ENCODE measurements around the gene CEP83. TPM values are rescaled to one million over a fixed set of nuclear protein-coding genes. Genes with fewer than 3 reads are reported as not detected.
"Not testable (repeated sequence)": the region's sequence is repeated elsewhere in the genome, so short reads cannot be mapped to it uniquely, and the experiment has no call there.

The CEP83 gene
- total RNA-seq, 1 donor from 2014 or later, result 11.3 TPM

DNA sequence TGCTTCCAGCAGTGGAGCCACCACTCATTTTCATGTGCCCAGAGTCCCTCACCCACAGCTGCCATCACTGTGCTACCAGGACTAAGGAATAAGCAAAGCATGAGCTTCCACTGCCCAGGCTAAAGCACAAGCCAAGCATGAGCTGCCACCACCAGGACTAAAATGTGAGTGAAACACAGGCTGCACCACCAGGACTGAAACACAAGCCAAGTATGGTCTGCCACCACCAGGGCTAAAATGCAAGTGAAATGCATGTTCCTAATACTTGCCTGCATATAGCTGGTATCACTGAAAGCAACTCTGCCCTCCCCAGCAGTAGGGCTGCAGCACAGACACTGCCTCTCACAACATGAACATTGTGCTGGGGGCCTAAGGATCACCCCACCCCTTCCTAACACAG is 30.0 kb downstream of the CEP83 start:
- no peak for ATAC-seq

DNA sequence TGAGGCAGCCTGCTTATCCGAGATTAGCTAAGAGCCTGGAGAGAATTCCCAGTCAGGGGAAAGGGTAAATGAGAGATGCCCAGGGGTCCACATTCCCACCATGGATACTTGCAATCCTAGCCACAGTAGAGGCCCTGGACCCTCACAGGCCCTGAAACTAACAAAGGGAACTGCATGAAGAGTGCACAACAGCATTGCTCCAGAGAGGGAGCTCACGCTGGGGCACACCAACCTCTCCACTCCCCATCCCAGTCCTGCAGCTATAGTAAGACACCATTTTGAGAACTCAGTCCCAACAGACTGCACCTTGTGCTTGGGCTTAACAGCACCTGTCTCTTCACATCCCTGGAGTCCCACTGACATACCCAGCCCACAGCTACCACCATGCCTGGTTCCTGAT is 30.5 kb downstream of the CEP83 start:
- ATAC-seq, result no peak

DNA sequence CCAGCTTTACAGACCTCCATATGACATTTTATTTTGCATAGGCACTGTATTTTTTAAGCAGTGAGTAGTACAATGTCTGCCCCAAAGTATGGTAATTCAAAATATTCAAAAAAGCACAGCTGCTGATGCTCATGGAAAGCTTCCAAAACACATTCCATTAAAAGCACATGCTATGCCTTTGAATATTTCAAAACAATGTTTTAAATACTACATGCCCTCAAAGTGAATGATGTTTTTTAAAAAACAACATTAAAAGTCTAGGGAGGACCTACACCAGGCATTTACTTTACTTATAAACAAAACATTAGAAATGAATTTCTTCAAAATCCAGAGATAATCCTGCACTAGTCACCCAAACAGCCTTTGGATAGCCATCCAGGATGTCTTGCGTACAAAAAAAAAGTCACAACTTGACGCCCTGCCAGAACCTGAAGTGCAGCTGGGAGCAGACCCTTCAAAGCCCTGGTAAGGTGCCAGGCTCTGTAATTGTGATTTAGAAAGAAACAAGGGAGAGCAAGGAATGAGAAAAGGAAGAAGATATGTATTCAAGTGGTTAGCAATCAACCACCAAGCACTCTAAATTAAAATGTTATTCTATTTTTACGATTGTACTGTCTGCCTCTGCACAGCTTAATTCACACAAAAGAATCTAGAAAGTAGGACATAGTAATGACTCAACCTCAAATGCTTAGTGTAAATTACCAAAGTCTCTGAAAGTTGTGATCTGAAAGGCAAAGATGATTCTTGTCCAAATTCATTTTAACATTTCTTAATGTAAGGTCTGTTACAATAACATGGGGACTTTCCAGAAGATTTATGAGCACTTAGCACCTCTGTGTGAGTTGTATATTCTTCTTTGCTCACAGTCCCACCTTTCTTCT is 31.9 kb downstream of the CEP83 start:
- ATAC-seq, result no peak

DNA sequence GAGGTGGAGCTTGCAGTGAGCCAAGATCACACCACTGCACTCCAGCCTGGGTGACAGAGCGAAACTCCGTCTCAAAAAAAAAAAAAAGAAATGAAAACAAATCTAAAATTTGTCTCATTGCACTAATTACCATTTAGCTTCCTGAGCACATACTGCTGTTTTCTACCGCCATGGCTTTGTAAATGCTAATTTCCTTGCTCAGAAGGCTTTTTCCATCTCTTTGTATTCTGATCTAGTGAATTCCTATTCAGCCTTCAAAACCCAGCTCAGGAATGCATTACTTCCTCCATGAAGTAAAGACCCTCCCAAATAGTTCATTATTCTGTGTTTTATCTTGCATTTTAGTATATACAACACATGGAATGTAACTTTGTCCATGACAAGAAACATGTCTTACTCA is 33.6 kb downstream of the CEP83 start:
- no peak for ATAC-seq

DNA sequence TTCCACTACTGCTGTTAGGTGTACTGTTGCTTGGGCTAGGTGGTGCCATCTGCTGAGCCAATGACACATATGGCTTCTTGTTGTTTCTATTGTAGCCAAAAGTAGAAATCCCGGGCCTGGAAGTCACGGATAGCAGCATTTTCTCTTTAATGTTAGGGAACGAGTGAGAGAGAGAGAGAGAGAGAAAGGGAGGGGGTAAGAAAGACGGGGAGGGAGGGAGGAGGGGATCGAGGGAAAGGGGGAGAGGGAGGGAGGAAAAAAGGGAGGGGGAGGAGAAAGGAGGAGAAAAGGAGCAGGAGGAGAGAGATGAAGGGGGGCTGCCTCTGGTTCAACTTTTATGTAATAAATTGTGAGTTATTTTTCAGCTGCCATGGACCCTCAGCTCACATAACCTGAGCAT is 34.8 kb downstream of the CEP83 start:
- ATAC-seq, result not testable (repeated sequence)

DNA sequence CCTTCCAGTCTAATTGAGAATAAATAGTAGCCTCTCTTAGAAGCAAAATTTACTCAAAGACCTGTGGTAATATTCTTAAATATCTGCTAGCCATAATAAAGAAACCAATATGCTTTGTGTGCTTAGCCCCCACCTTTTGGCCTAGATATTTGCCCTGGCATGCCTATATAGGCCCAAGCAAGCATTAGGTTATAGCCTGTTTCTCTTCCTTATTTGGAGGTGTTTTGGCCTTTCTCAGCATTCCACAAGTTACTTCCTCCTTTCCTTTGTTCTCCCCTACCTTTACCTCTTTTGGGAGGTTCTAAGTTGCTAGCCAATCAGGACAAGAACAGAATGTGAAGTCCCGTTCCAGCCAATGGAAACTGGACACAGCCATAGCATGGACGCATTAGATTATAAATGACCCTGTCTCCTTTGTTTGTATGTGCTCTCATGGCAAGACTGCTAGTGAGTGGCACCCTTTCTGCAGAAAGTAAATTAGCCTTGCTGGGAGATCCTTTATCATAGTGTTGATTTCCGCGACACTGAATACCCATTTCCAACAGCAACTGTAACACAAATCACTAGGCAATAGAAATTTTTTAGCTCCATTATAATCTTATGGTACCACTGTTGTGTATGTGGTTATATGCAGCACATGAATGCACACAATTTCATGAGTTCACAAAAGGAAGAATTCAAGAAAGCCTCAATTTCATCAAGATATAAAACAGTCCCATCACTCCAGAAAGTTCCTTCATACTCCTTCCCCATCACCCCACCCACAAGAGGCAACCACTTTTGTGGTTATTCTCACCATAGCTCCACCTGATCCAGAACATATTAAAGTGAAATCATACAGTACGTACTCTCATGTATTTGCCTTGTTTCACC is 37.6 kb downstream of the CEP83 start:
- no peak for ATAC-seq

DNA sequence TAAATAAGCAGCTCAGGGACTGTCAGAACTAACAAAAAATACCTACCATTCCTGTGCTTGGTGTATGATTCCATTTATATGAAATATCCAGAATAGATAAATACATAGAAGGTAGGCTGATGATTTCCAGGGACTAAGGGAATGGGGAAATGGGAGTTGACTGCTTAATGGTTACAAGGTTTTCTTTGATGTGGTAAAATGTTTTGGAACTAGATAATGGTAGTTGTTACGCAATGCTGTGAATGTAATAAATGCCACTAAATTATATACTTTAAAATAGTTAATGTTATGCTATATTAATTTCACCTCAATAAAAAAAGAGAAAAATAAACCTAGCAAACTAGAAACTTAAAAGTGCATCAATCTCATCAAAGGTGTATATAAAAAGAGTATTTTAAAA is 41.1 kb downstream of the CEP83 start:
- no peak for ATAC-seq

DNA sequence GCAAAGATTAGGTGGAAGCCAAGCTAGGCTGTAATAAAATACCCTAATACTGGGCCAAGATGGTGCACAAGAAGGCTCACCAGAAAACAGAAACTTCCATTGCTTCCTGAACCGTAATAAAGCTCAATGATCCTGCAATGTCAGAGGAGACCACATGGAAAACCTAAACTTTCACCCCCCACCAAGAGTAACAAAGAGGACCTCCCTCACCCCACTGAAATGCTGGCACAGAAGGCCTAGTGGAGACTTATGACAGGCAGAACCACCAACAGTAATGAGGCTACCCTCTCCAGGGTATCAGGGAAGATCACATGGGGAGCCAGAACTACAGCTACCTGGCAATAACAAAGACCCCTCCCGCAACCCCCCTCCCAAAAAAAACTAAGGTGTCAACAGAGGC is 43.1 kb downstream of the CEP83 start:
- ATAC-seq, result no peak

DNA sequence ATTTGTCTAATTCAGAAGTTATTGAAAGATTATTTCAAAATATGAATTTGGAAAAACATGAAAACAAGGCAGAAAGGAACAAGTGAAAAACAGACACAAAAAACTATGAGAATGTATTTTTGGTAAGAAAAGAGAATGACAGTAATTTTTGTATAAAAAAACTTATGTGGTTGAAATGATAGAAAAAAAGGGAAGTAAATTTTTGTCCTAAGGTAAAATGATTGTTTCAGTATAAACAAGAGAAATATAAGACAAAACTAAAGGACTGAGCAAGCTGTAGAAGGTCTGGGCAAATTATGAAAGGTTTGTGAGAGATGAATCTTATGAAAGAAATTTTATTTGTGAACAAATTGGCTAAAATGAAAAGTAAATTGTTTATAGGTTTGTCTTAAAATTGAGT is 44.6 kb downstream of the CEP83 start:
- ATAC-seq, result no peak

DNA sequence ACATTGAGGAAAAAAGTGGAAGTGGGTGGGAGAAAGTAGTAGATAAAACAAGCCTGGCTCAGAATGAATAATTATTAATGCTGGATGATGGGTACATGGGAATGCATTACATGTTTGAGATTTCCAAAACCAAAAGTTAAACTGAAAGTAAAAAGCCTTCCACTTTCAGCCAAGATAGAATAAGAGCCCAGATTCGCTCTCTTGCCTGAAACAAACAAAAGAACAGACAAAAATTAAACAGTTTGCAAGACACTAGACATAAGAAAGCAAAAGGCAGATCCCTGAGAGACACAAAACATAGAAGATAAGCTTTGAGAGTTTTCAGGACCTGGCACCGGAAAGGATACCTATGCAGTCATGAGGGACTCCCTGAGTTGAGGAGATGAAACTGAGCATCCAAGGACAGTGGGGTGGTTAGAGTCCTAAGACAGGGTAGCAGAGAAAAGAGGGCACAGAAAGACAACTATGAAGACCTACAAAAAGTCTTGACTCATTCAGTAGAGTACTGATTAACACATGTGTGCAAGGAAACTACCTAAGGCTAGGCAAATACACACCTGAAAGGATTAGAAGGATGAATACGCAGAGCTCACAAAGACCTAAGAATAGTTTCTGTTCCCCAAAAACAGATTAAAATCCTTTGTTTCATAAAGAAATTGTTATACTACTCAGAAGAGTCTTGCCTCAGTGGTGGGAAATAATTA is 54.1 kb downstream of the CEP83 start:
- ATAC-seq, result no peak

DNA sequence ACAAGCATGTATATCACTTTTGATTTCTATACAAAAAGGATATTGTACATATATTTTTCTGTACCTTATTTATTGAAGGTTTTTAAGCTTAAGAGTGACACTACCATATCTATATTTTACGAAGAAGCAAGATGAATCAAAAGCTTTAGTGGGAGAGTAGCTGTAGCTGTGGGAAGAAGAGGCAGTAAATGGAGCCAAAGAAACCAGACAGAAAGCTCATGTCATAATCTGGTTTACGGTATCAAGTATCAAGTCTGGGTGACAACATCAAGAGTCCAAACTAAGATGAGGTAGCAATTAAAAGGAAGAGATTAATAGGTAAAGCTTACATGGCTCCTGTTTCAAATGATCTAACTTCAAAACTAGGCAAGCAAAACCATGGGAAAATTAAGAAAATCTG is 54.8 kb downstream of the CEP83 start:
- ATAC-seq, result no peak

DNA sequence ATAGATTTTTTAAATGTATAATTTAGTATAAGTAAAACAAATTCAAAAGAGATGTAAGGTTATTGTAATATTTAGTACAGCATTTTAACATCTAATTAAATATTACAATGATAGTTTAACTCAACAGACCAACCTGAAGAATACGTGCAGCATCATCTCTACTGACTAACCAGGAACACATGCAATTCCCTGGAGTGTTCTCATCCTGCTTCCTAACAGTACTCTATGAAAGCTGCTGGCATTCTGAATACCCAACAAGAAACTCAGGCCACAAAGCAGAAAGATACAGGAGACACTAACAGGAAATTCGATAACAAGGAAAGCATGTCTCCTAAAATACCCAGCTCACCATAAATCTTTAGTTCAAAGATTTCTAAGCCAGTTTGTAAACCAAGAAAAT is 58.3 kb downstream of the CEP83 start:
- no peak for ATAC-seq

DNA sequence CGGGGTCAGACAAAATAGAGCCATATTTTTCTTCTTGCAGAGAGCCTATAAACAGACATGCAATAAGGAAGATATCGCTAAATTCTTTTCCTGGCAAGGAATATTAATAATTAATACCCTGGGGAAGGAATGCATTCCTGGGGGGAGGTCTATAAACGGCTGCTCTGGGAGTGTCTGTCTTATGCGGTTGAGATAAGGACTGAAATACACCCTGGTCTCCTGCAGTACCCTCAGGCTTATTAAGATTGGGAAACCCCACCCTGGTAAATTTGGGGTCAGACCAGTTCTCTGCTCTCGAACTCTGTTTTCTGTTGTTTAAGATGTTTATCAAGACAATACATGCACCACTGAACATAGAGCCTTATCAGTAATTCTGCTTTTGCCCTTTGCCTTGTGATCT is 61.0 kb downstream of the CEP83 start:
- ATAC-seq, result not testable (repeated sequence)

DNA sequence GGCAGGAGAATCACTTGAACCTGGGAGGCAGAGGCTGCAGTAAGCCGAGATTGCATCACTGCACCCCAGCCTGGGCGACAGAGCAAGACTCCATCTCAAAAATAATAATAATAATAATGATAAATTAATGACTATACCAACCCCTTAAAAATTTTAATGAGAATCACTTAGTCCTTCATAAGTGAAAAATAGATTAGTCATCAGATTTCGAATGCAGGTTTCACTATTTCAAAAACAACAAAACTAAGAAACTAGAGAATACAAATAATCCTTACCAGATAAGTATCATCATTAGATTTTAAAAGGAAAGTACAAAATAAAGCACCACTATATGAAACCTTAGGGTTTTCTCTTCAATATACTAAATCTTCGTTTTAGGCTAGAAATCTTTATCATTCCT is 62.3 kb downstream of the CEP83 start:
- no peak for ATAC-seq

DNA sequence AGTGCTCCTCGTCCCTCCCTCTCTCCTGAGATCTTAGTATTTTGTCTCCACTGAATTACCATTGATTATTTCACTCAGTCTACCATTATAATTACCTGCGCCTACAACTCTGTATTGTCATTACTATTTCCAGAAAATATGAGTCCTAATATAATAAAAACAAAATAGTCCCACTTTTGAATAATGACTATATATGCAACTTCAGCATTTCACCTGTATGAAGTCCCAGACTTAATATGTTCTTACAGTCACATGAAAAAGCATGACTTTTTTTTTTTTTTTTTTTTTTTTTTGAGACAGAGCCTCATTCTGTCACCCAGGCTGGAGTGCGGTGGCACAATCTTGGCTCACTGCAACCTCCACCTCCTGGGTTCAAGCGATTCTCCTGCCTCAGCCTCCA is 63.7 kb downstream of the CEP83 start:
- not testable (repeated sequence) for ATAC-seq

DNA sequence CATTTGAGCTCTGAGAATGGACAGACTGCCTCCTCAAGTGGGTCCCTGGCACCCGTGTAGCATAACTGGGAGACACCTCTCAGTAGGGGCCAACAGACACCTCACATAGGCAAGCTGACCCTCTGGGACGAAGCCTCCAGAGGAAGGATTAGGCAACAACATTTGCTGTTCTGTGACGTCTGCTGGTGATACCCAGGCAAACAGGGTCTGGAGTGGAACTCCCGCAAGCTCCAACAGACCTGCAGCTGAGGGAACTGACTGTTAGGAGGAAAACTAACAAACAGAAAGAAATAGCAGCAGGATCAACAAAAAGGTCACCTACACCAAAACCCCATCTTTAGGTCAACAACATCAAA is 69.6 kb downstream of the CEP83 start:
- no peak for ATAC-seq

DNA sequence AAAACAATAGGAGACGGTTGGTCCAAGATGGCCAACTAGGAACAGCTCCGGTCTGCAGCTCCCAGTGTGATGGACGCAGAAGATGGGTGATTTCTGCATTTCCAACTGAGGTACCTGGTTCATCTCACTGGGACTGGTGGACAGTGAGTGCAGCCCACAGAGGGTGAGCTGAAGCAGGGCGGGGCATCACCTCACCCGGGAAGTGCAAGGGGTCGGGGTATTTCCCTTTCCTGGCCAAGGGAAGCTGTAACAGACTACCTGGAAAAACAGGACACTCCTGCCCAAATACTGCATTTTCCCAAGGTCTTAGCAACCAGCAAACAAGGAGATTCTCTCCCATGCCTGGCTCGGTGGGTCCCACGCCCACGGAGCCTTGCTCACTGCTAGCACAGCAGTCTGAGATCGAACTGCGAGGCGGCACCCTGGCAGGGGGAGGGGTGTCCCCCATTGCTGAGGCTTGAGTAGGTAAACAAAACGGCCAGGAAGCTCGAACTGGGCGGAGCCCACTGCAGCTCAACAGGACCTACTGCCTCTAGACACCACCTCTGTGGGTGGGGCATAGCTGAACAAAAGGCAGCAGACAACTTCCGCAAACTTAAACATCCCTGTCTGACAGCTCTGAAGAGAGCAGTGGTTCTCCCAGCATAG is 70.1 kb downstream of the CEP83 start:
- ATAC-seq, result not testable (repeated sequence)

DNA sequence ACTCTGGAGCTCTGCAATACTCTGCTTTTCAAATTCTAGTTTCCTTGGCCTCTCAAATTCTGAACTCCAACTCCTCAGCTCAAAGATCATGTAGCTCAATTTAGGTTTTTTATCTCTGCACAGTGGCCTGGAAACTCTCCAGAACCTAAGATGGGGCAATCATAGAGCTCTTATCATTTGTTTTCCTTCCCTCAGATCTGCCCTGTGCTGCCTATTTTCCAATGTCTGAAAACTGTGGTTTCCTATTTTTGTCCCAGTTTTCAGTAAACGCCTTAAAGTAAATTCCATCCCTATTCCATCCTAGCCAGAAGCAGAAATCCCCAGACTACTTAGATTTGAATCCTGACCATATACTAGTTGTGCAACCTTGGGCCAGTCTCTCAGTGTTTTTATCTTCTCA is 73.2 kb downstream of the CEP83 start:
- no peak for ATAC-seq

DNA sequence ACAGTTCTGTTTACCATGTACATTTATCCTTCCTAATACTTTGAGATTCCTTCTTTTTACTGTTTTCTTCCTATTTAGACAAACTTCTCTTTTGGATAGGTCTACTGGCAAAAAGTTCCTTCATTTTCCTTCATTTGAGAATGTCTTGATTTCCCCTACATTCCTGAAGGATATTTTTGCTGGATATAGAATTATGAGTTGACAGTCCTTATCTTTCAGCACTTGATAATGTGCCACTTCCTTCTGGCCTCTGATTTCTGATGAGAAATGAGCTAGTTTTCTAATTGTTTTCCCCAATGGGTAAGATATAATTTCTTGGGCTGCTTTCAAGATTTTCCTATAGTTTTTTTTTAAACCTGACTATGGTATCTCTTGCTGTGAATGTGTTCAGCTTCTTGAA is 75.6 kb downstream of the CEP83 start:
- ATAC-seq, result no peak

DNA sequence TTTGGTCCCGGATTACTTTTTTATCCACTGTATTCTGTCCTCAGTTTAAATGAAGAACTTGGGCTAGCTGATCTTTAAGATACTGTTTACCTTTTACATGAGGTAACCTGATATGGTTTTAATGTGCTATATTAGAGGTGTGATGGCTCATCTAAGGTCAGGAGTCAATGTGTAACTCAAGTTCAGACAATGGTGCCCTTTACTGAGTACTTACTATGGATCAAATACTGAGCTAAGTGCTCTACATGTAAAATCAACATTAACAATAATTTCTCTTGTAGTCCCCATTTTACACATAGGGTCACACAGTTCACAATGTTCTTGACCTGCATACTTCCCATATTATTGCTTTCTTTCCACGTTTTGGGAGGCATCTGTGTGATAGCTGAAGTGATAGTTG is 79.2 kb downstream of the CEP83 start:
- no peak for ATAC-seq

DNA sequence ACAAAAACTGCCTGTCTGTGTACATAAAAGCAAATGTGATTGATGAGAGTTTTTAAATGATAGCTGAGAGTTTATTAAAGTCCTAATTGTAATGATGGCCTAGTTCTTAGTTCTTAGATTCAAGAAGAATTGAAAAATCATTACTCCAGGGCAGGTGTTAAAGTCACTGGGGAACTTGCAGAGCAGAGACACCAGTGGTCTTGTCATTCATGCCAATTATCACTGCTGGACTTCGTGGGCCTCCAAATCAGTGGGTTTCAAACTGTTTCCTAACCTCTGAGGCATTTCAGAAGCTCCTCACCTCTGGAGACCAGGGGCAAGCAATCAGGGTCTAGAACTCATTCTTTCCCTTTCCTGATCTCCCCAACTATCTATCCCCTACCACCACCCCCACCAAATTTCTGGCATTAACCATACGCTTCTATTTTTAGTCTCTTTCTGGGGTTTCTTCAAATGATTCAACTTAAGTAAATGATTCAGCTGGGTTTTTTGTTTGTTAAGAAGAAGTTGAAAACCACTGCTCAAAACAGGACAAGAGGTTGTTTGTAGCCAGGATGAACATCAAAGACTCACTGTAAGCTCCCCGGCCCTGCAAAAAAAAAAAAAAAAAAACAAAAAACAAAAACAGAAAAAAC is 80.1 kb downstream of the CEP83 start:
- ATAC-seq, result no peak

DNA sequence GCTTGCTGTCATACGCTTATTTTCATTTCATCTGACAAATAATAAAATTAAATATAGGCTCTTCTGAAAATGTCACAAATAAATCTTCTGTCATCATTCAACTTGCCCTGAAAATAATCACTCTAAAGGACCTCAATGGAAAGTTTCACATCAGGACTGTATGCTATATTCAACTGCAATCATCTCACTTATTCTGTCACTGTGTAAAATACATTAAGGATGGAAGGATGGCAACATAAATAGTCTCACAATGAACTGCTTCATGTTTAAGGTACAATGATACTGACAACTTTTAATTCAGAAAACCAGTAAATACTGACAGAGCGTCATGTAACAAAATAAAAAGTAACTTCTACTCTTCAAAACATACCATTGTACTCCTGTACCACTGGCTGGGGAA is 82.1 kb downstream of the CEP83 start:
- ATAC-seq, result no peak

Data from esophagus mucosa (tissue), 1 donor.